SK-N-SH treated with all-trans-retinoic acid at 6 μM for 48 hours (cell line): ENCODE measurements around the gene TWF1.

Experiments used
- ARNTL ChIP-seq: fragments of 450-650 bp; formaldehyde crosslinking; IDR thresholded peaks from 2 replicates; pipeline ENCODE4 v1.5.0; 2020; ENCODE audit warnings: low read depth, mild to moderate bottlenecking, moderate library complexity, borderline replicate concordance
- CSRNP3 ChIP-seq: fragments of 250-450 bp; sonication (Bioruptor Pico); IDR thresholded peaks from 2 replicates; pipeline ENCODE4 v1.5.1; 2021; ENCODE audit warnings: mild to moderate bottlenecking, moderate library complexity
- ESRRG ChIP-seq: fragments of 250-450 bp; sonication (Bioruptor Pico); IDR thresholded peaks from 2 replicates; pipeline ENCODE4 v1.6.1; 2021; ENCODE audit warnings: mild to moderate bottlenecking
- PATZ1 ChIP-seq: fragments of 250-450 bp; sonication (Bioruptor Pico); IDR thresholded peaks from 2 replicates; pipeline ENCODE4 v1.8.0; 2020; ENCODE audit warnings: mild to moderate bottlenecking, moderate library complexity, borderline replicate concordance
- POU6F1 ChIP-seq: fragments of 250-450 bp; sonication (Bioruptor Pico); IDR thresholded peaks from 2 replicates; pipeline ENCODE4 v1.8.0; 2021; ENCODE audit warnings: low read depth, mild to moderate bottlenecking, moderate library complexity, borderline replicate concordance
- RARB ChIP-seq: fragments of 250-450 bp; sonication (Bioruptor Pico); IDR thresholded peaks from 2 replicates; pipeline ENCODE4 v1.8.0; 2021; ENCODE audit warnings: mild to moderate bottlenecking, moderate library complexity
- TCF4 ChIP-seq: fragments of 250-450 bp; sonication (Bioruptor Pico); IDR thresholded peaks from 2 replicates; pipeline ENCODE4 v1.8.0; 2021; ENCODE audit warnings: mild to moderate bottlenecking, moderate library complexity, borderline replicate concordance
- TOX ChIP-seq: fragments of 250-450 bp; sonication (Bioruptor Pico); IDR thresholded peaks from 2 replicates; pipeline ENCODE4 v1.8.0; 2021; ENCODE audit warnings: mild to moderate bottlenecking, moderate library complexity, borderline replicate concordance
- ZFP3 ChIP-seq: fragments of 250-450 bp; sonication (Bioruptor Pico); IDR thresholded peaks from 2 replicates; pipeline ENCODE4 v1.5.0; 2020; ENCODE audit warnings: mild to moderate bottlenecking, moderate library complexity
- ZFP30 ChIP-seq: fragments of 450-650 bp; formaldehyde crosslinking; IDR thresholded peaks from 2 replicates; pipeline ENCODE4 v1.5.0; 2022; ENCODE audit warnings: mild to moderate bottlenecking, moderate library complexity

- TF ChIP-seq PATZ1 (CRISPR knock-in tag) (no peak), ESRRG (CRISPR knock-in tag) (no peak), ZFP30 (CRISPR knock-in tag) (no peak), TCF4 (CRISPR knock-in tag) (no peak), TOX (CRISPR knock-in tag) (no peak), RARB (CRISPR knock-in tag) (no peak), ZFP3 (CRISPR knock-in tag) (no peak), CSRNP3 (CRISPR knock-in tag) (no peak), ARNTL (CRISPR knock-in tag) (no peak), POU6F1 (CRISPR knock-in tag) (no peak)
Measured at GRCh38 chr12:43848226-43848507, 42.0 kb upstream of the TWF1 start.
